ENCODE data around the gene EFS.

The EFS gene

GRCh38 chr14:23382276-23382675 lies 17.3 kb upstream of the EFS start:
- no peaks in the 10 kb centered on the region for H3K4me1 ChIP-seq (ENCODE audit: low read depth, poor library complexity, severe bottlenecking)
- peaks cover 5% of the 10 kb centered on the region; the same call in 1 of the 2 replicates for H3K27me3 ChIP-seq (ENCODE audit: insufficient read depth, low read depth)
- no peak overlapping the region for H3K9ac ChIP-seq
- no peak overlapping the region for H3K4me3 ChIP-seq (IDR thresholded peaks at IDR 0.05; ENCODE audit: insufficient read depth, low read depth, low read length)
- H3K79me2 ChIP-seq (ENCODE audit: insufficient read depth, low read depth), result no peaks in the 10 kb centered on the region
- H3K4me2 ChIP-seq, result no peak overlapping the region
- TF ChIP-seq, protein P1, sequence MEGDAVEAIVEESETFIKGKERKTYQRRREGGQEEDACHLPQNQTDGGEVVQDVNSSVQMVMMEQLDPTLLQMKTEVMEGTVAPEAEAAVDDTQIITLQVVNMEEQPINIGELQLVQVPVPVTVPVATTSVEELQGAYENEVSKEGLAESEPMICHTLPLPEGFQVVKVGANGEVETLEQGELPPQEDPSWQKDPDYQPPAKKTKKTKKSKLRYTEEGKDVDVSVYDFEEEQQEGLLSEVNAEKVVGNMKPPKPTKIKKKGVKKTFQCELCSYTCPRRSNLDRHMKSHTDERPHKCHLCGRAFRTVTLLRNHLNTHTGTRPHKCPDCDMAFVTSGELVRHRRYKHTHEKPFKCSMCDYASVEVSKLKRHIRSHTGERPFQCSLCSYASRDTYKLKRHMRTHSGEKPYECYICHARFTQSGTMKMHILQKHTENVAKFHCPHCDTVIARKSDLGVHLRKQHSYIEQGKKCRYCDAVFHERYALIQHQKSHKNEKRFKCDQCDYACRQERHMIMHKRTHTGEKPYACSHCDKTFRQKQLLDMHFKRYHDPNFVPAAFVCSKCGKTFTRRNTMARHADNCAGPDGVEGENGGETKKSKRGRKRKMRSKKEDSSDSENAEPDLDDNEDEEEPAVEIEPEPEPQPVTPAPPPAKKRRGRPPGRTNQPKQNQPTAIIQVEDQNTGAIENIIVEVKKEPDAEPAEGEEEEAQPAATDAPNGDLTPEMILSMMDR (conservative IDR thresholded peaks at IDR 0.05; ENCODE audit: low read depth, low read length), result no peak
- no peak overlapping the region for H3K27ac ChIP-seq
- H2AFZ ChIP-seq (ENCODE audit: low read depth), result no peak overlapping the region
- H4K20me1 ChIP-seq (ENCODE audit: insufficient read depth), result no peaks in the 10 kb centered on the region
- H3K36me3 ChIP-seq (ENCODE audit: insufficient read depth), result no peaks in the 10 kb centered on the region

GRCh38 chr14:23381871-23382270 lies 16.9 kb upstream of the EFS start:
- Histone ChIP-seq H2AFZ (ENCODE audit: low read depth) (no peak overlapping the region), H3K27ac (no peak overlapping the region), H3K27me3 (ENCODE audit: insufficient read depth, low read depth) (peaks cover 2% of the 10 kb centered on the region; the same call in 1 of the 2 replicates), H3K4me1 (ENCODE audit: low read depth, poor library complexity, severe bottlenecking) (no peaks in the 10 kb centered on the region), H3K79me2 (ENCODE audit: insufficient read depth, low read depth) (no peaks in the 10 kb centered on the region), H3K4me3 (IDR thresholded peaks at IDR 0.05; ENCODE audit: insufficient read depth, low read depth, low read length) (no peak overlapping the region), H3K4me2 (no peak overlapping the region), H4K20me1 (ENCODE audit: insufficient read depth) (no peaks in the 10 kb centered on the region), H3K36me3 (ENCODE audit: insufficient read depth) (no peaks in the 10 kb centered on the region), H3K9ac (no peak overlapping the region)
- TF ChIP-seq, protein P1 (conservative IDR thresholded peaks at IDR 0.05; ENCODE audit: low read depth, low read length), result no peak

GRCh38 chr14:23380976-23381375 lies 16.0 kb upstream of the EFS start:
- no peak overlapping the region for H3K4me3 ChIP-seq (IDR thresholded peaks at IDR 0.05; ENCODE audit: insufficient read depth, low read depth, low read length)
- H3K79me2 ChIP-seq (ENCODE audit: insufficient read depth, low read depth), result no peaks in the 10 kb centered on the region
- no peak overlapping the region for H3K27ac ChIP-seq
- no peak overlapping the region for H2AFZ ChIP-seq (ENCODE audit: low read depth)
- no peak overlapping the region for H3K9ac ChIP-seq
- H3K4me1 ChIP-seq (ENCODE audit: low read depth, poor library complexity, severe bottlenecking), result no peaks in the 10 kb centered on the region
- no peak overlapping the region for H3K4me2 ChIP-seq
- TF ChIP-seq, protein P1 (conservative IDR thresholded peaks at IDR 0.05; ENCODE audit: low read depth, low read length), result no peak
- no peaks in the 10 kb centered on the region for H4K20me1 ChIP-seq (ENCODE audit: insufficient read depth)
- H3K27me3 ChIP-seq (ENCODE audit: insufficient read depth, low read depth), result peaks cover 2% of the 10 kb centered on the region; the same call in 1 of the 2 replicates
- no peaks in the 10 kb centered on the region for H3K36me3 ChIP-seq (ENCODE audit: insufficient read depth)

DNA sequence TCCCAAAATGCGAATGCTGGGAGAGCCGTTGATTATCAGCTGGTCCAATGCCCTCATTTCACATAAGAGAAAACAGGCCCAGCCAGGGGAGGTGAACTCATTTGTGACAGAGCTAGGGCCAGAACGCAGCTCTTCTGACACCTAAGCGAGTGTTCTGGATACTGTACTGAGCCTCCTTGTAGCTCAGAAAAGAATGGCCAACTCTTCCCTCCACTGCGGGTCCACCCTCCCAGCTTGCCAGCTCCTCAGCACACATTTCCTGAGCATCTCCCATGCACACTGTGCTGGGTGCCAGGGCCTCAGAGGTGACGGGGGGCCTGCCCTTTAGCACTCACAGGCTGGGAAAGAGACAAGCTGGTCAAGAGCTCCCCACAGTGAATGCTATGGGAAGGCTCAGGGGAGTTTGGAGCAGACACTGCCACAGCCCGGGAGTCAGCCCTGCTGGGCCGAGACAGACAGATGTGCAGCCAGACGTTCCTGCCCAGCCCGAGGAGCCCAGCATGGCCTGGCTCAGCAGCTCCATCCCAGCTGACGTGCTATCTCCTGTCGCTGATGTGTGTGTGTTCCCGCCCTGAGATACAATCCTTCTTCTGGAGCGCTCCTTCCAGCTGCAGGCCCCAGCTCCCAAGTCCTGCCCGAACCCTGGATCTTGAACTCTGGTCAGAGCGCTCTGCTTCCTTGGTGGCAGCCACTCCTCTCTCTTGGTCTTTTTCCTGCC lies 15.4 kb upstream of the EFS start:
- H4K20me1 ChIP-seq (ENCODE audit: insufficient read depth), result no peaks in the 10 kb centered on the region
- no peaks in the 10 kb centered on the region; the same call in 1 of the 2 replicates for H3K27me3 ChIP-seq (ENCODE audit: insufficient read depth, low read depth)
- no peaks in the 10 kb centered on the region for H3K4me1 ChIP-seq (ENCODE audit: low read depth, poor library complexity, severe bottlenecking)
- no peaks in the 10 kb centered on the region for H3K79me2 ChIP-seq (ENCODE audit: insufficient read depth, low read depth)
- no peaks in the 10 kb centered on the region for H3K36me3 ChIP-seq (ENCODE audit: insufficient read depth)
- TF ChIP-seq, protein P1 (conservative IDR thresholded peaks at IDR 0.05; ENCODE audit: low read depth, low read length), result no peak; the same call in 1 of the 2 replicates
- no peak overlapping the region for H3K9ac ChIP-seq
- no peak overlapping the region for H3K27ac ChIP-seq
- no peak overlapping the region for H3K4me2 ChIP-seq
- H3K4me3 ChIP-seq (IDR thresholded peaks at IDR 0.05; ENCODE audit: insufficient read depth, low read depth, low read length), result no peak overlapping the region
- no peak overlapping the region for H2AFZ ChIP-seq (ENCODE audit: low read depth)
